MG63 (cell line): ENCODE data around the gene ZNF232. TPM values are rescaled to one million over a fixed set of nuclear protein-coding genes. Genes with fewer than 3 reads are reported as not detected.
"Not testable (repeated sequence)": the region's sequence is repeated elsewhere in the genome, so short reads cannot be mapped to it uniquely, and the experiment has no call there.

ENCODE experiments used
- DNase-seq: peaks from one replicate; pipeline ENCODE4 v3.0.0-alpha.2; 2020
- H3K27me3 ChIP-seq: fragments of 250-450 bp; sonication (Bioruptor Pico); 2 replicates; pipeline ENCODE4 v1.5.1; 2020; ENCODE audit warnings: mild to moderate bottlenecking, moderate library complexity
- H3K36me3 ChIP-seq: fragments of 250-450 bp; sonication (Bioruptor Pico); 2 replicates; pipeline ENCODE4 v1.5.1; 2020; ENCODE audit warnings: mild to moderate bottlenecking, moderate library complexity
- H3K4me3 ChIP-seq: fragments of 250-450 bp; sonication (Bioruptor Pico); 2 replicates; pipeline ENCODE4 v1.5.1; 2020; ENCODE audit warnings: mild to moderate bottlenecking, moderate library complexity
- H3K9me3 ChIP-seq: fragments of 250-450 bp; sonication (Bioruptor Pico); 2 replicates; pipeline ENCODE4 v1.5.1; 2020; ENCODE audit warnings: mild to moderate bottlenecking, moderate library complexity
- total RNA-seq: library from RNA; depleted of rRNA; stranded (reverse); fragments of >200 nt; shearing (Covaris generic); gene quantifications from 2 replicates; pipeline ENCODE4 v1.2.3, GENCODE V29; 2014; ENCODE audit warnings: low replicate concordance; rRNA removed

The ZNF232 gene
- 10.7 and 15.9 TPM in 2 replicates for total RNA-seq

- DNase-seq = peak; percentile 87
- no peaks in the 10 kb centered on the region for H3K9me3 ChIP-seq
- no peaks in the 10 kb centered on the region for H3K27me3 ChIP-seq
- peak within 1 kb of the TSS; percentile 78 for H3K4me3 ChIP-seq
- peaks cover 16% of the 10 kb centered on the region for H3K36me3 ChIP-seq
Measured at GRCh38 chr17:5111402-5112204, at the start of gene ZNF232. Gene ZNF232 (minus strand): TSS chr17:5111878. CDS start chr17:5111822, 56 bp downstream.

GRCh38 chr17:5160702-5161101 lies 49.0 kb upstream of the ZNF232 start:
- DNase-seq, H3K27me3 ChIP-seq: not testable (repeated sequence)

GRCh38 chr17:5146122-5146521 lies 34.4 kb upstream of the ZNF232 start:
- H3K4me3 ChIP-seq, H3K36me3 ChIP-seq, H3K27me3 ChIP-seq, H3K9me3 ChIP-seq, DNase-seq: not testable (repeated sequence)

More at GRCh38 chr17:5160702-5161101, 49.0 kb upstream of the ZNF232 start:
- not testable (repeated sequence) for H3K36me3 ChIP-seq, H3K9me3 ChIP-seq, H3K4me3 ChIP-seq

GRCh38 chr17:5142877-5143276 lies 31.2 kb upstream of the ZNF232 start:
- H3K4me3 ChIP-seq, H3K27me3 ChIP-seq, H3K9me3 ChIP-seq, H3K36me3 ChIP-seq, DNase-seq: not testable (repeated sequence)

GRCh38 chr17:5139458-5139732 lies 27.7 kb upstream of the ZNF232 start:
- Histone ChIP-seq H3K4me3 (no peak overlapping the region), H3K36me3 (no peaks in the 10 kb centered on the region), H3K27me3 (no peaks in the 10 kb centered on the region), H3K9me3 (no peaks in the 10 kb centered on the region)
- no peak for DNase-seq

GRCh38 chr17:5138616-5139457 lies 27.2 kb upstream of the ZNF232 start:
- no peak for DNase-seq
- H3K27me3 ChIP-seq = no peaks in the 10 kb centered on the region

GRCh38 chr17:5138198-5138544 lies 26.5 kb upstream of the ZNF232 start:
- not testable (repeated sequence) for H3K27me3 ChIP-seq, H3K36me3 ChIP-seq, H3K4me3 ChIP-seq, DNase-seq, H3K9me3 ChIP-seq

More at GRCh38 chr17:5138616-5139457, 27.2 kb upstream of the ZNF232 start:
- Histone ChIP-seq H3K36me3 (no peaks in the 10 kb centered on the region), H3K4me3 (no peak overlapping the region), H3K9me3 (no peaks in the 10 kb centered on the region)

- not testable (repeated sequence) for H3K27me3 ChIP-seq, H3K4me3 ChIP-seq, DNase-seq, H3K9me3 ChIP-seq, H3K36me3 ChIP-seq
Measured at GRCh38 chr17:5137511-5138197, 26.0 kb upstream of the ZNF232 start.

- not testable (repeated sequence) for H3K27me3 ChIP-seq, H3K4me3 ChIP-seq, H3K36me3 ChIP-seq, H3K9me3 ChIP-seq, DNase-seq
Measured at GRCh38 chr17:5136580-5137412, 25.1 kb upstream of the ZNF232 start.

- DNase-seq = no peak
- Histone ChIP-seq H3K36me3 (no peaks in the 10 kb centered on the region), H3K4me3 (no peak overlapping the region), H3K9me3 (no peaks in the 10 kb centered on the region), H3K27me3 (no peaks in the 10 kb centered on the region)
Measured at GRCh38 chr17:5135726-5136579, 24.3 kb upstream of the ZNF232 start.

GRCh38 chr17:5135131-5135712 lies 23.5 kb upstream of the ZNF232 start:
- H3K9me3 ChIP-seq, DNase-seq, H3K36me3 ChIP-seq, H3K4me3 ChIP-seq, H3K27me3 ChIP-seq: not testable (repeated sequence)

- not testable (repeated sequence) for H3K27me3 ChIP-seq, DNase-seq, H3K36me3 ChIP-seq, H3K9me3 ChIP-seq, H3K4me3 ChIP-seq
Measured at GRCh38 chr17:5134571-5134970, 22.9 kb upstream of the ZNF232 start.

- DNase-seq, H3K9me3 ChIP-seq, H3K4me3 ChIP-seq, H3K27me3 ChIP-seq, H3K36me3 ChIP-seq: not testable (repeated sequence)
Measured at GRCh38 chr17:5133961-5134360, 22.3 kb upstream of the ZNF232 start.

GRCh38 chr17:5133311-5133710 lies 21.6 kb upstream of the ZNF232 start:
- Histone ChIP-seq H3K4me3 (no peak overlapping the region), H3K9me3 (no peaks in the 10 kb centered on the region), H3K27me3 (no peaks in the 10 kb centered on the region), H3K36me3 (no peaks in the 10 kb centered on the region)
- no peak for DNase-seq

GRCh38 chr17:5132503-5133225 lies 21.0 kb upstream of the ZNF232 start:
- not testable (repeated sequence) for H3K27me3 ChIP-seq, H3K9me3 ChIP-seq, H3K36me3 ChIP-seq, DNase-seq, H3K4me3 ChIP-seq
